Measurements from ENCODE around the gene NFKB1. TPM values are rescaled to one million over a fixed set of nuclear protein-coding genes. Genes with fewer than 3 reads are reported as not detected.

The NFKB1 gene
- total and polyA plus RNA-seq, 9 of the 15 experiments (the other 6 are each of a cell fraction or from before 2014, with no cell fraction given) = 2.4 to 14.5 (median 10.3) TPM

DNA sequence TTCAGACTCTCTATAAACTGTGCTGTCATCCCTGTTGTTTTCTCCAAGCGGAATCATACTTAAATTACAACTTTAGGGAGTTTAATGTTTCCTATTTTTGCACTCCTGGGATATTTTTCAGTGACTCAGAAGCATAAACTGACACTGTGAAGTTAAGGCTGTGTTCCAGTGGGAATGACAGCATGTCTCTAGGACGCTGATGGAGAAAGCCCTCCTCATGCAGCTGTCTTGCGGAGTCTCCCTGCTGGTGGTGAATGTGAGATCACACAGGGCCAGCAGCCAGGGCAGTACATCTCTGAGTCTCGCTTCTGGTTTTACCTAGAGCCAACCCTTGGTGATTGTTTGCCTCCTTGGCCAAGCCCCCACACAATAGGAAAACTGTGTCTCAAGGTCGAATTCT, 53.3 kb downstream of the NFKB1 start (continued):
- TF ChIP-seq NR4A1 (CRISPR knock-in tag; IDR thresholded peaks at IDR 0.05) (no peak), NR4A1 (tag; IDR thresholded peaks at IDR 0.05) (no peak), FUS (optimal IDR thresholded peaks at IDR 0.05; ENCODE audit: low read depth, low read length) (no peak)
- TF ChIP-seq, protein P1, sequence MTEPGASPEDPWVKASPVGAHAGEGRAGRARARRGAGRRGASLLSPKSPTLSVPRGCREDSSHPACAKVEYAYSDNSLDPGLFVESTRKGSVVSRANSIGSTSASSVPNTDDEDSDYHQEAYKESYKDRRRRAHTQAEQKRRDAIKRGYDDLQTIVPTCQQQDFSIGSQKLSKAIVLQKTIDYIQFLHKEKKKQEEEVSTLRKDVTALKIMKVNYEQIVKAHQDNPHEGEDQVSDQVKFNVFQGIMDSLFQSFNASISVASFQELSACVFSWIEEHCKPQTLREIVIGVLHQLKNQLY (CRISPR knock-in tag; conservative IDR thresholded peaks at IDR 0.05) = no peak

DNA sequence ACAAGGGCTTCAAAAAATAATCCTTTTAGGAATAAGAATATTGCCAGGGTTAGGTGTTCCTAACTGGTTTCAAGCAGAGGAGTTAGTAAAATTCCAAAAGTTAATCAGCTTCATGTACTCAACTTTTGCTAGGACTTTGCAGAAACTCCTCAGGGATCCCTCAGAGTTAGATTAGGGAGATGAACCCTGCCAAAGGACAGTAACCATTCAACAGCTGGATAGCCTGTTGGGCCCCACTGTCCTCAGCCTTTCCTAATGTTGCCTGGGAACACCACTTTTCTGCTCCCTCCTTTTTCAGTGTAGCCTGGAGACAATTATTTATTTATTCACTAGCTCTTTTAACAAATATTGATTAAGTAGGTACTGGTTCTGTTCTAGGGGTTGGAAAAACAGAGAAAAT, 53.8 kb downstream of the NFKB1 start:
- DNase-seq (ENCODE audit: extremely low read depth in 1 of 4, low spot score in 3 of 4) (no peak), FAIRE-seq (no peak), ATAC-seq (no peak)
- Histone ChIP-seq H3K27ac (ENCODE audit: extremely low read depth, low read depth, low read length) (no peak overlapping the region), H3K27me3 (ENCODE audit: control insufficient read depth in 2 of 2, insufficient read depth in 2 of 2, low read length in 2 of 2) (no peaks in the 10 kb centered on the region), H2AFZ (ENCODE audit: low read depth, low read length) (no peak overlapping the region), H3K36me3 (ENCODE audit: control insufficient read depth, insufficient read depth, low read length) (no peaks in the 10 kb centered on the region), H4K20me1 (replicated peaks; ENCODE audit: control insufficient read depth, insufficient read depth, low read length) (no peaks in the 10 kb centered on the region), H3K79me2 (ENCODE audit: control insufficient read depth, insufficient read depth, low read length) (no peaks in the 10 kb centered on the region), H3K4me2 (ENCODE audit: insufficient read depth, low read length) (no peak overlapping the region), H3K4me1 (replicated peaks in 1 of 2; ENCODE audit: control insufficient read depth in 2 of 2, insufficient read depth in 2 of 2, low read length in 2 of 2) (no peaks in the 10 kb centered on the region; a peak in 2 of 5 replicates), H3K4me3 (no peak overlapping the region), H3K9me3 (replicated peaks; ENCODE audit: control insufficient read depth, insufficient read depth, low read depth, low read length) (no peaks in the 10 kb centered on the region), H3K9me1 (ENCODE audit: control insufficient read depth, insufficient read depth, low read length) (no peaks in the 10 kb centered on the region), H3K9ac (ENCODE audit: insufficient read depth in 1 of 2, low read depth in 2 of 2, low read length in 2 of 2) (no peak overlapping the region)
- ChIA-PET POLR2A (no interaction called here), CTCF (ENCODE audit: low intra/inter-chr PET ratio) (no interaction called here)
- intact Hi-C loops (cut with micrococcal nuclease) = no loop called here
- no TSS peak for BruUV-seq (replicated peaks)
- in situ Hi-C loops (cut with MboI) = no loop called here
- TF ChIP-seq SP1 (CRISPR knock-in tag; IDR thresholded peaks at IDR 0.05) (no peak), RBFOX2 (IDR thresholded peaks at IDR 0.05; ENCODE audit: low read depth, low read length) (no peak), DNMT1 (IDR thresholded peaks at IDR 0.05) (no peak), SAFB (IDR thresholded peaks at IDR 0.05; ENCODE audit: borderline replicate concordance, low read depth, low read length) (no peak), ZNF696 (CRISPR knock-in tag; conservative IDR thresholded peaks at IDR 0.05) (no peak), KAT8 (IDR thresholded peaks at IDR 0.05; ENCODE audit: low read depth) (no peak), PRPF4 (IDR thresholded peaks at IDR 0.05; ENCODE audit: insufficient read depth, low read depth, low read length, poor library complexity, severe bottlenecking) (no peak), ZNF668 (CRISPR knock-in tag; IDR thresholded peaks at IDR 0.05) (no peak), TEAD1 (CRISPR knock-in tag; IDR thresholded peaks at IDR 0.05) (no peak), GATA2 (CRISPR knock-in tag; IDR thresholded peaks at IDR 0.05) (no peak), ZBTB17 (CRISPR knock-in tag; IDR thresholded peaks at IDR 0.05) (no peak)
- TF ChIP-seq, protein P2, sequence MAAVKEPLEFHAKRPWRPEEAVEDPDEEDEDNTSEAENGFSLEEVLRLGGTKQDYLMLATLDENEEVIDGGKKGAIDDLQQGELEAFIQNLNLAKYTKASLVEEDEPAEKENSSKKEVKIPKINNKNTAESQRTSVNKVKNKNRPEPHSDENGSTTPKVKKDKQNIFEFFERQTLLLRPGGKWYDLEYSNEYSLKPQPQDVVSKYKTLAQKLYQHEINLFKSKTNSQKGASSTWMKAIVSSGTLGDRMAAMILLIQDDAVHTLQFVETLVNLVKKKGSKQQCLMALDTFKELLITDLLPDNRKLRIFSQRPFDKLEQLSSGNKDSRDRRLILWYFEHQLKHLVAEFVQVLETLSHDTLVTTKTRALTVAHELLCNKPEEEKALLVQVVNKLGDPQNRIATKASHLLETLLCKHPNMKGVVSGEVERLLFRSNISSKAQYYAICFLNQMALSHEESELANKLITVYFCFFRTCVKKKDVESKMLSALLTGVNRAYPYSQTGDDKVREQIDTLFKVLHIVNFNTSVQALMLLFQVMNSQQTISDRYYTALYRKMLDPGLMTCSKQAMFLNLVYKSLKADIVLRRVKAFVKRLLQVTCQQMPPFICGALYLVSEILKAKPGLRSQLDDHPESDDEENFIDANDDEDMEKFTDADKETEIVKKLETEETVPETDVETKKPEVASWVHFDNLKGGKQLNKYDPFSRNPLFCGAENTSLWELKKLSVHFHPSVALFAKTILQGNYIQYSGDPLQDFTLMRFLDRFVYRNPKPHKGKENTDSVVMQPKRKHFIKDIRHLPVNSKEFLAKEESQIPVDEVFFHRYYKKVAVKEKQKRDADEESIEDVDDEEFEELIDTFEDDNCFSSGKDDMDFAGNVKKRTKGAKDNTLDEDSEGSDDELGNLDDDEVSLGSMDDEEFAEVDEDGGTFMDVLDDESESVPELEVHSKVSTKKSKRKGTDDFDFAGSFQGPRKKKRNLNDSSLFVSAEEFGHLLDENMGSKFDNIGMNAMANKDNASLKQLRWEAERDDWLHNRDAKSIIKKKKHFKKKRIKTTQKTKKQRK (IDR thresholded peaks at IDR 0.05; ENCODE audit: borderline replicate concordance, low read depth, low read length) = no peak
- TF ChIP-seq, protein P3, sequence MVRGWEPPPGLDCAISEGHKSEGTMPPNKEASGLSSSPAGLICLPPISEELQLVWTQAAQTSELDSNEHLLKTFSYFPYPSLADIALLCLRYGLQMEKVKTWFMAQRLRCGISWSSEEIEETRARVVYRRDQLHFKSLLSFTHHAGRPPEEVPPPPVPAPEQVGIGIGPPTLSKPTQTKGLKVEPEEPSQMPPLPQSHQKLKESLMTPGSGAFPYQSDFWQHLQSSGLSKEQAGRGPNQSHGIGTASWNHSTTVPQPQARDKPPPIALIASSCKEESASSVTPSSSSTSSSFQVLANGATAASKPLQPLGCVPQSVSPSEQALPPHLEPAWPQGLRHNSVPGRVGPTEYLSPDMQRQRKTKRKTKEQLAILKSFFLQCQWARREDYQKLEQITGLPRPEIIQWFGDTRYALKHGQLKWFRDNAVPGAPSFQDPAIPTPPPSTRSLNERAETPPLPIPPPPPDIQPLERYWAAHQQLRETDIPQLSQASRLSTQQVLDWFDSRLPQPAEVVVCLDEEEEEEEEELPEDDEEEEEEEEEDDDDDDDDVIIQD (CRISPR knock-in tag; IDR thresholded peaks at IDR 0.05) = no peak

Measured in K562 (cell line).